NCI-H1930 (cell line): ENCODE measurements around the gene BHLHE40.

ENCODE experiments used
- DNase-seq, 2 experiments: peaks; one replicate each; lab custom pipeline; 2025; lab: John Stamatoyannopoulos, UW

Gene BHLHE40

DNA sequence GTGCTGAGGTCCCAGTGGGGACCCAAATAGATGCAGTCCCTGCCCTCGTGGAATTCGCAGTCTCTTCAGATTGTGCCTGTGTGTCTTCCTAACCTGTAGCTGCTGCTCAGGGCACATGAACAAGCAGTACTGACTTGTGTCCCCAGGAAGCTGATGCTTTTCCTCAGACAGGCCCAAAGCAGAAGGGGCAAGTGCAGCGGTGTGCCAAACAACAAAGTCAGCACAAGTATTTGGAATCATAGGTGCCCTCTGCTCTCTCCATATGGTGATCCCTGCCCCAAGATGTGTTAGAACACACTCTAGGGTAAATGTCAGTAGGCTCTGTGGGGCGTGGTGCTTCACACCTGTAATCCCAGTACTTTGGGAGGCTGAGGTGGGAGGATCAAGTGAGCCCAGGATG lies 21.9 kb downstream of the BHLHE40 start:
- no peak for DNase-seq

DNA sequence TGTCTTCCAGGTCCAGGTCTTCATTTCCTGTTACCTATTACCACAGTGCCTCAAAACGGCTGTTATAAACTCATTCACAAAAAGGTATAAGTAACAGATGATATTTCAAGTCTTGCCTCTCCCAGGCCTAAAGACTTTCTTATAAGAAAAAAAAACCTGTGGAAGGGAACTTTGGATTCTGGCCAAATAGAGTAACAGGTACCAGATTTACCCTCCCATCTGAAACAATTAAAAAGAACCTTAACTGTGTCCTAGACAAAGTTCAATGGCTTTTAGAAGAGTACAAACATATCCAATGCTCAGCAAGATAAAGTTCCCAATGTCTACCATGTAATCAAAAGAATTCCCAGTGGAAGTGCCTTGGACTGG lies 22.6 kb downstream of the BHLHE40 start:
- DNase-seq: no peak

DNA sequence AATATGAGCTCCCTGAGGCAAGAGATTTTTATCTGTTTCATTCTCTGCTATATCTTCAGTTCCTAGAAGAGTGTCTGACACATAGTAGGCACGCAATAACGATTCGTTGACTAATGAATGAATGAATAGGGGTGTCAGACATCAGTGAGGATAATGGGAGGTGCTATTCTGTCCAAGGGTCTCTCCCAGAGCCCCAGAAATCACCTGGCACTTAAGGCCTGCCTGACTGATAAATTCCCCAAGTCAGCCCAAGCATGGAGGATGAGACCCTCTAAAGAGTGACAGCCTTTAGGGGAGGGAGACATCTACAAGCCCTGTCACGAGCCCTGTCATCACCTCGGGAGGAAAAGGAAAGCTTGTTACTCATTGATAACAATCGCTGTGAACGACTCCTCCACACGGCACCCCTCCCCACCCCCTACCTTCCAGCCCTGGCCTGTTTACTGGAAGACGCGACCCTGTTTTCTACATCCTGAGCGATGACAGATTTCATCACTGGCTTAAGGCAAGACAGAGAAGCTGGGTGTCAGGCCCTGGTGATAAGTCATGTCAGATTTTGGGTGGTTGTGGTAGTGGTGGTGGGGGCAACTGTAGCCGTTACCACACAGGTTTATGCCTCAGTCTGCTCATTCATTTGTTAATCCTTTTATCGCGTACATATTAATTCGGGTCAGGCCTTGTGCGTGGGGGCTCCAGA lies 23.1 kb downstream of the BHLHE40 start:
- no peak for DNase-seq

DNA sequence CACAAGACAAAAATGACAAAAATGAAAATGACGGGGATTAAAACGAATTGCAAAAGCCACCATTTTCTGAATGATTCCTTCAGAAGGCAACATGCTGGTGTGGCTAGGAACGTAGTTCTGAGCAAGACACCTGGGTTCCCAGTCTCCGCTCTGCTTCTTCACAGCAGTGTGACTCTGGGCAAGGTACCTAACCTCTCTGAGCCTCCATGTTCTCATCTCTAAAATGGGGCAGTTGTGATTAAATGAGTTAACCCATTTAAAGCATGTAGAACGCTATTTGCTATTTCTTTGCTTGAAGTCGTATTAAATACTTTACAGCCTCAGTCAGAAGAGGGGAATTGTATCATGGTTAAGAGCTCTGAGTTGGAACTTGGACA lies 23.6 kb downstream of the BHLHE40 start:
- no peak for DNase-seq

DNA sequence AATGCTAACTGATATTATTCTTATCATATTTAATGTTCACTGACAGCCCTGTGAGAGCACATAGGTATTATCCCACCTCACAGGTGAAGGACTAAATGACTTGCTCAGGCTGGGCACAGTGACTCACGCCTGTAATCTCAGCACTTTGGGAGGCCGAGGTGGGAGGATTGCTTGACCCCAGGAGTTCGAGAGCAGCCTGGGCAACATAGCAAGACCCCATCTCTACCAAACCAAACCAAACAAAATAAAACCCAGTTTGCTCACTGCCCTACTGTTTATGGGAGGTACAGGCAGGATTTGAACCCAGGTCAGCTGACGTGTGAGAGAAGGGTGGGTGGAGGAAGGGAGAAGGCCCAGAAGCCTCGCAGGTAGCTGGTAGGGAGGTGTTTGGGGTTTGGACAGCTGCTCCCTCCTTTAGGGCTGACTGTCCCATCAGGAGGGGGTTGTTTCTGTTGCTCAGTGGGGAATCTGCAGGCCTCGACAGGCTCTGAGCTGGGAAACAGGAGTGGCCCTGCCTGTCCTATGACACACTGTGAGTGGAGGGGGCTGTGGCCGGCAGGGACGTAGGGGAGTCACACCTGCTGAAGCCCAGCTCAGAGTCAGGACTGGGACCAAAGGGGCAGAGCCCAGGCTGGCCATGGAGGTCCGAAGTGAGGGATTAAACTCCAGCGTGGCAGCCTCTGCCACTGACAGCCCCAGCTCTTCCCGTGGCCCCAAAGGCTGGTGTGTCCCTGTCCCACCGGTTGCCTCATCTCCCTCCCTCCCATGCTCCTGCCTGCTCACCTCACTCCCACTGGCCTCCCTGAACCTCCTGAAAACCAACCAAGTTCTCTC lies 25.3 kb downstream of the BHLHE40 start:
- no peak for DNase-seq

DNA sequence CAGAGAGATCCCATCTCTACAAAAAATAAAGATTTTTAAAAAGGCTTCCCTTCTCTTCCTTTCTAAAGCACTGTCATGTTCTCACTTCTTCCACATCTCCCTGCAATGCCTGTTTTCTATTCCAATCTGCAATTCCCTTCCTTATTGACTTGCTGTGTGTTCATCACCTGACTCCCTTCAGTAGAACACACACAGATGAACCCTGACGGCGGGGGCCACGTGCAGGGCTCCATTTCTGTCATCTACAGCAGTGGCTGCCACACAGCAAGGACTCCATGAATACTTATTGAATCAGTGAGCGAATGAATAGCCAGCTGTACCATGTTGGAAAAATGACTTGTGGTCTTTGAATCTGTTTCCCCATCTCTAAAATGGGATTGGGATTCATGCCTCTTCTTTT lies 26.1 kb downstream of the BHLHE40 start:
- no peak for DNase-seq

DNA sequence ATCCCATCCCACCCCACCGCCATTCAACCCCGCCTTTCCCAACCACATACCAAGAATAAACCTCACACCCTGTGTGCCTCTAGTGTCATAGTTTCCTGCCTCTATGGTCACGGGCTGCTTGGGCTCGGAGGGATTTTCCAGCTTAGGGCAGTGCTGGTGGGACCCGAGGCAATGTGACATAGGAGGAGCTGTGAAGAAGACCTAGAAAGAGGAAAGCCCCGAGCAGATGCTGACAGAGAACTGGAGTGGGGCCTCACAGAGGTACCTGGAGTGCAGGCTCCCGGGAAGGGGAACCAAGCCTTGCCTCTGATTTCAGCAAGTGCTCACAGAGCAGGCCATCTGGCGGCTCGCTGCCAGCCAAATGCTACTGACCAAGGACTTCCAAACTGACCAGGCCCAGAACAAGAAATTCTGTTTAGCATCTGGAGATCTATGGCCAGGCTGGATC lies 27.5 kb downstream of the BHLHE40 start:
- no peak for DNase-seq

DNA sequence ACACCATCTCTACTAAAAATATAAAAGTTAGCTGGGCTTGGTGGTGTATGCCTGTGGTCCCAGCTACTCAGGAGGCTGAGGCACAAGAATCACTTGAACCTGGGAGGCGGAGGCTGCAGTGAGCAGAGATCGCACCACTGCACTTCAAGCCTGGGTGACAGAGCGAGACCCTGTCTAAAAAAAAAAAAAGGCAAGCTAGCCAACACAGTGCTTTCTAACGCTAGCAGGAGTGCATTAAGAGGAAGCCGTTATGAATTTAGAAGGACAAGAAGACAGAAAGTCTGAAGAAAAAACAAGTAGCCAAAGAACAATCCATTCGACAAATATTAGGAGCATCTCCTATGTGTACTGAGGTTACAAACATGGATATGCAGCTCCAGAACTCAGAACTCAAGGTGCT lies 28.6 kb downstream of the BHLHE40 start:
- no peak for DNase-seq

DNA sequence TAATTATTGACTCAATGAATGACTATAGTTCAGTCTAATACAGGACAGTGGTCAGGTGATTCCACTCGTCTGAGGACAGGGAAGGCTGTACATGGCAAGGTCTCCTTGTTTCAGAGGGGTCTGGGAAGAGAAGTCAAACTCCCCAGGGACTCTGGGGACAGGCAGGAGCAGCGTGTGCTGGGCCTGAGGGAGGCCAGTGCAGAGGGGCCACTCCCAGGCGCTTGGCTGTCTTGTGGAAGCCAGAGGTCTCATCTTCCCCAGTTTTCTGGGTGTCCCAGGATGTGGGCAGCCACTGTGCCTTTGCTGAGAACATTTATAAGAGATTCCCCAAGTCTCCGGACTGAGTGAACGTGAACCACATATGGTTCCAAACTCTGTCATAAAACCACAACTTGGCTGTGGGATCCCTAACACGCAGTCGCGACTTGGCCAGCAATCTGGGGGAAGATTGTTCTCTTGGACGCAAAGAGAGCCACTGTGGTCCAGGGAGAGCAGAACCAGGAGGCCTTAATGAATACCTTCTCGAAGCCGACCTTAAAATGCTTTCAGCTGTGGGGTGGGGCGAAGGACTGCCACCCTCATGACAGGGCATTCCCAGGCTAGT lies 30.4 kb downstream of the BHLHE40 start:
- DNase-seq: no peak

DNA sequence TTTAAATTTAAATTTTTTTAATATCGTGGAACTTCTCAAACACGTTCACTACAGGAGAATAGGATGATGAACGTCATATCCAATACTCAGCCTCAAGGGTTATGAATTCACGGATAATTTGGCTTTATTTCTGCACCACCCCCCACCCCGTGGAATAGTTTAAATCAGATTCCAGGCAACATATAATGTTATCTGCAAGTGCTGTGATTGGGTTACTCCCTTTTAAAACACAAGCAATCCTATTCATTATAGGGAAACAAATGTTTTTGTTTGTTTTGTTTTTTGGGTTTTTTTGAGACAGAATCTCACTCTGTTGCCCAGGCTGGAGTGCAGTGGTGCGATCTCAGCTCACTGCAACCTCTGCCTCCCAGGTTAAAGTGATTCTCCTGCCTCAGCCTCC lies 30.9 kb downstream of the BHLHE40 start:
- DNase-seq: no peak

DNA sequence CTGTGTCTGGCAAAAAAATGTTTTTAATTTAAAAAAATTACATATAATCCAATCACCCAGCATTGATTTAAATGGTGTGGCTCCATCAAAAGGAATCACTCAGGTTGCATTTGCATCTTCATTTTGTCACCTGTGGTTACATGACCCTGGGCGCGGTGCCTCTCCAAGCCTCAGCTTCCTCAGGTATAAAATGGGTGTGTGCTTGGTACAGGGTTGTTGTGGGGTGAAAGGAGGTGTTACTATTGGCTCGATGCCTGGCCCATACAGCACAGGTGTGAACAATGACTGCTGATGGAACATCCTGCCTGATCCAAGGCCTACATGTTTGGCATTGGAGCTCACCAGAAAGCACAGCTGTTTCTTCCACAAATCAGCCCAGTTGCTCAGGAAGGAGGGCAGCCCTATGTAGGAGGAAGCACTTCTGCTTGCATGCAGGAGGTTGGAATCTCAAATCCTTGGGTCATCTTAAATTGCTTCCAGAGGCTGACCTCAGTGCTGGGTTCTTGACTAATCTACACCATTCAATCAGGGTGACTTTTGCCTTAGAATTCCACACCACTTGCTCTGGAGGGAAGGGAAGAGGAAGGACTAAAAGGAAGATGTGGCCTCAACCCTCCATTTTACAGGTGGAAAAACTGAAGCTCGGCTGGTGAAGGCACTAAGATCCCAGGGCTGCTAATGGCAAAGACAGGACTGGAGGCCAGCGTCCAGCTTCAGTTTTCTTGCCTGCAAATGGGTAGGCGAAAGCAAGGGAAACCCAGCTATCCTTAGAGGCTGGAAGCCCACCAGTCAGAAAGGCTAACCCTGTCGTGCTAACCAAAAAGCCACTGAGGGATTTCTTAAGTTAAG lies 31.7 kb downstream of the BHLHE40 start:
- no peak for DNase-seq

DNA sequence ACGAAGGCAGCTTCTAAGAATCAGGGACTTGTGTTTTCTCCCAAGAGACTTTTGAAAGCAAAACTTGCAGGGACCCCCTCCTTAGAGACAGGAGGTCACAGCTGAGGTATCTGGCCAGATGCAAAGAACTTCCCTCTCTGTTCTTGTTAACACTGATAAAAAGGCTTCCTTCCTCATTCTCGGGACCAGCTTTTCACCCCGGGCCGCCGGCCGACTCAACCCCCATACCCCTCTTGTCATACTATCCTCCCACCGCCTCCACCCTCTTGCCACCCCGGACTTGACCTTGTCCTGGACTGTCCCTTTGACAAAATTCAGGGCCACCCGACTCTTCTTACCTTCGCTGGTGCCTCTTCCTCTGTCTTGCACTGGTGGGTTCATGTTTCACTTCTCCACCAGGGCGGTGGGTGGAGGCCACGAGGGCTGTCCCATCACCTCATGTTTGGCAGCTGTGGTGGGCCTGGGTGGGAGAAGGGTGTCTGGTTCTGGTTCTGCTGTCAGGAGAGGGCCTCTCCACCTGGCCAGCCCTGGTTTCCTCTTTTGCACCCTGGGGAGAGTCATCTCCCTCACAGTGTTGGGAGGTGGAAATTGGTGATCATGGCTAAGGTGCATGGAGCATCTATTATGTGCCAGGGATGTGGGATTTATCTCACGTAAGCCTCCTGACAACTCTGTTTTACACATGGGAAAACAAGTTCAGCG lies 32.5 kb downstream of the BHLHE40 start:
- no peak for DNase-seq

DNA sequence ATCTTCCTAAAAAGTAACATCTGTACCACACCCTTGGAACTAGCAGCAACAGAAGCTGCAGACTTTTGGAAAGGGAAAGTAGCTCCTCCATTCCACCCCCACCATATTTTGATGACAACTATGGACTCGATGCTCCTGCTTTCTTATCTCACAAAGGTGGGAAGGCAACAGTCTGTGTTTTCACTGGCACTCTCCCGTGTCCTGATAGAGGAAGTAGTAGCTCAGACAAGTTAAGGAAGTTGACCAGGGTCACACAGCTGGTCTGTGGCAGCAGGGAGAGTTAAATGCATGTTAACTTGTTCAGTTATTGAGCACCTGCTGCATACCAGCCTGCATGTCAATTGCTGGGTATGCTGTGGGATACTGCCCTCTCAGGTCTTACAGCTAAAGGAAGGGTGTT lies 33.1 kb downstream of the BHLHE40 start:
- no peak for DNase-seq

DNA sequence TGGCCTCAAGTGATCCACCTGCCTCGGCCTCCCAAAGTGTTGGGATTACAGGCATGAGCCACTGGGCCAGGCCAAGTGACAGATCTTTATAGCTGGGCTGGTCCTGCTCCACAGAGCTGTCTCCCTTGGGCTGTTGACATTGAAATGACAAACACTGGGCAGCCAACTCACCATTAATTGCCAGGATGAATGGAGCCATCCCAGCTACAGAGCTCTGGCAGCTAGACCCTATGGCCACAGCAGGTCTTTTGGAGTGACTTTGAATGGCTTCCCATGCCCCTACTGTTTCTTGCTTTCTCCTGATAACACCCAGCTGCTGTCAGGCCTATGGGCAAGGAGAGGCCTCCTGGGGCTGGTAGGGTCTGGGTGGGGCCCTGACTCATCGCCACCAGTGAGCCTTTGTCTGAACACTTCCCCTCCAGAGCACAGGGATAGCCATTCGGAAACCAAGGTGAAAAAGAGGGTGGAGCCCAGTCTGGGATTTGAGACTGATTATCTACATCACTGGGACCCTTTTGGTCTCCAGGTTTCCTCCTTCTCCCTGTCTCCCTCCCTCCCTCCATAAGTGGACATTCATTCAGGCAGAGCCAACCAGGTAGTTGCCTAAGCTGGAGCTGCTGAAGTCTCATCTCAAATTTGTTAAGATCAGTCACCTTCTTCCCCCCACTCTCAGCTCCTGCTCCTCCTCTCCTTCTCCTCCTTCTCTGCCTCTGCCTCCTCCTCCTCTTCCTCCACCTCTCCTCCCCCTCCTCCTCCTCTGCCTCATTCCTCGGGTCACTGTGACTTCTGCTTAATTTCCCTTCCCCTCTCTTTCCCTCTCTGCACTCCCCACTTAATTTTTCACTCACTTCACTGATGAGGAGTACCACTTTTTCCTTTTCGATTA lies 34.0 kb downstream of the BHLHE40 start:
- no peak for DNase-seq

DNA sequence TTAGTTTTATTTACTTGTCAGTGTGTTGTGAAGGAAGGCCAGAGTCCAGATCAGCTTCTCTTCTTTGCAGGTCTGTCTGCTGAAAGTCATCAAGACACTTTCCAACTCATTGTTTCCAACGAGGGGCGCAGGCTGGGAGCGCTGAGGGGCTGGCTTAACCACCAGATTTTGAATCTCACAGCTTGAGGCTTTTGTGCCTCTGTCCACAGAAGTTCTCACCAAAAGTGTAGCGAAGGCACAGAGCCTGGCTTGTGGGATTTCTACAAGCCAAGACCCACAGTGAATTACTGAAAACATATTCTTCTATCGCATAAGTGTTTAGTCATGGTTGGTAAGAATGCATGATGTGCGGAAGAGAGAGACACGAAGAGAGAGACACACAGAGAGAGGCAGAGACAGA lies 35.2 kb downstream of the BHLHE40 start:
- no peak for DNase-seq

DNA sequence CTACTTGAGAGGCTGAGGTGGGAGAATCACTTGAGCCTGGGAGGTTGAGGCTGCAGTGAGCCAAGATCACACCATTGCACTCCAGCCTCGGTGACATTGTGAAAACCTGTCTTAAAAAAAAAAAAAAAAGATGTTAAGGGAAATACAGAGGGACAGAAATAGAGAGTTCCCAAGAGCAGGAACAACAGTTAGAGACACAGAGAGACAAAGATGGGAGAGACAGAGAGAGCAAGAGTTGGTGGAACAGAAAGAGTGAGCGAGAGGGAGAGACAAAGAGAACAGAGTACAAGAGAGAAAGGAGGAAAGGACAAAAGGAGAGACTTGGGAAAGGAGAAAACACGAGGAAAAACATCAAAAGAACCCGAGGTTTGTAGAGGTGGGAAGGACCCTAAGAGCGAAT lies 35.8 kb downstream of the BHLHE40 start:
- no peak for DNase-seq

DNA sequence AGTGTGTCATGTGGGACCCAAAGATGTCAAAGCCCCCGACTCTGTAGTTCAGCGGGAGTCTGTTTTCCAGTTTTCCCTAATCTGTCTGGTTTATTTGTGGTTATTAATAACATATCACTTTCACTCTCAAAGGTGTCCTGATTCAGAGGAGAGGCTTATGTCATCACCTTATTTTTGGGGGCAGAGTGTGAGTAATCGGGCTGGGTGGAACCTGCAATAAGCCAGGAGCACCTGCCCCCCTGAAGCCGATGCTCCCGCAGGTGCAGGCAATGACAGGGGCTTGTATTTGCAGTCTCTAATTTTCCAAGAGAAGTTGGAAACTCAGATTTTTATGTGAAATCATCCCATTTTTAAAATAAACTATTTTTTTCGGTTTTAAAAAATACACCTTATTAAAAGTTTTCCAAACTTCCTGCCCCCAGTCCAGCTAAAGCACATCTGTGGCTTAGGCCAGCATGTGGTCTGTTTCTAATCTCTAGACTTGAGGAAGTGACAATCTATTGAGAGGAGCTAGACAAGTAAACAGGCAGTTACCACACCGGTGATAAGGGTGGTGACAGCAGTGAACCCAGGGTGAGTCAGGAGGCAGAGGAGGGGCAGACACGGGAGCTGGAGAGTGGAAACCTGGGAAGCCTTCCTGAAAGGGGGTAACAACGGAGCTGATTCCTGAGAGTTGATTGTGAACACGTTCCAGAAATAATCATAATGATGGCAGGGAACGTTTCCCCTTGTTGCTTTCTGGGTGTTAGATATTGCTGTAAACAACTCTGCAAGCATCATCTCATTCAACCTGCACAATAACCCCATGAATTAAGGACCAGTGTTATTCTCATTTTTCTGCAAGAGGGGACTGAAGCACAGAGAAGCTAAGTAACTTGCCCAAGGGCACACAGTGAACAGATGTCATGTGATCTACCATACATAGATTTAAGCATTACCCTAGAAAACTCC lies 37.2 kb downstream of the BHLHE40 start:
- DNase-seq: no peak

DNA sequence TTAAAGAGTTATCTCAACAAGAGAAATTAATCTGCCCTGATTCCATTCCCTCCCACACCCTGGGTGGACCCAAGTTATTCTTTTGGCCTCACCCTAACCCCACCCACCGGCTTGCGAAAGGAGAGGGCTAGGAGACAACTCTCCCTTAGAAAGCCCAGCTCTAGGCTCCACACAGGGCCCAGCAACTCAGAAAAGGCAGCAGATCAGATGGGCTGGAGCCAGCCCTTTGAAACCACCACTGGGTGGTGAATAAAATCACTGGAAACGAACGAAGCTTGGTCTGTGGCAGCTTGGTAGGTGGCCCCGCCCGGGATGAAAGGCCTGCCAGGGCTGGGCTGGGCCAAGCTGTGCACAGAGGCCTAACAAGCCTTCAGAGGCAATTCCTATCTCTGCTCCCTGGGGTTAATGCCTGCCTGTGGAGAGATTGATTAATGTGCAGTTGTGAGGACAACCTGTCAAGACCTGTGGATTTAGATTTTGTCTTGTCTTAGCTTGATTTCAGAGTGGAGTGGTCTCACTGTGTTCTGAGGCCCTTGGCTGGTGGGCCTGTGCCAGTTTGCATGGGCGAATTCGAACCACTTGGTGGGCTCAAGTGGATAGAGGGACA lies 38.8 kb downstream of the BHLHE40 start:
- no peak for DNase-seq
